ENCODE data around the gene RAP1GAP.

Gene RAP1GAP

DNA sequence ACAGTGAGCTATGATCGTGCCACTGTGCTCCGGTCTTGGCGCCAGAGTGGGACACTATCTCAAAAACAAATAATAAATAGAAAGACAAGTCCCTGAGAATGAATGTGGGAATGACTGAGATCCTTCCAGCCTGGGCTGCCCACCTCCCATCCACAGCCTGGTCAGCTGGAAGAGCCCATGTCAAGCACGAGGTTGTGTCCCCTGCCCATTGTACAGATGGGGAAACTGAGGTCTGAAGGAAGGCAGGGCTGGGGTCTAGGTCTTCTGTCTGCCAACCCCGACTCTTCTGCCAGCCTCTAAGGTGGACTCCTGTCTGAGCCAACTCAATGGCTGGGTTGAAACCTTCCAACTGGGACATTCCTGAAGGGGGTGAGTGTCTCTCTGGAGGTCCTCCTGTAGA, 79.5 kb downstream of the RAP1GAP start:
- no peak for DNase-seq

DNA sequence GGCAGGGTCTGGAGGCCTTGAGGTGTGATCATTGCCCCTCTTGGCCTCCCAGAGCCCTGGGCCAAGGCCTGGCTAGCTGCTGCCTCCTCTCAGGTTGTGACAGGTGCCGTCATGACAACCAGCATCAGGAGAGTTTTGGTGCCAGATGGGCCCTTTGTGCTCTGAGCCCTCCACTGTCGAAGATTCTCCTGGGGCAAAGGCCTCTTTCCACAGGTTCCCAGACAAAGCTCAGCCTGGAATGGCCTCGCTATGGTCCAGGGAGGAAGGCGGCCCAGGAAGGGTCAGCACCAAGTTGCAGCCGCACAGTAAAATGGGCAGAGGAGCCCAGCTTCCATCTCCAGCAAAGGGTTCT, 81.6 kb downstream of the RAP1GAP start:
- no peak for DNase-seq

DNA sequence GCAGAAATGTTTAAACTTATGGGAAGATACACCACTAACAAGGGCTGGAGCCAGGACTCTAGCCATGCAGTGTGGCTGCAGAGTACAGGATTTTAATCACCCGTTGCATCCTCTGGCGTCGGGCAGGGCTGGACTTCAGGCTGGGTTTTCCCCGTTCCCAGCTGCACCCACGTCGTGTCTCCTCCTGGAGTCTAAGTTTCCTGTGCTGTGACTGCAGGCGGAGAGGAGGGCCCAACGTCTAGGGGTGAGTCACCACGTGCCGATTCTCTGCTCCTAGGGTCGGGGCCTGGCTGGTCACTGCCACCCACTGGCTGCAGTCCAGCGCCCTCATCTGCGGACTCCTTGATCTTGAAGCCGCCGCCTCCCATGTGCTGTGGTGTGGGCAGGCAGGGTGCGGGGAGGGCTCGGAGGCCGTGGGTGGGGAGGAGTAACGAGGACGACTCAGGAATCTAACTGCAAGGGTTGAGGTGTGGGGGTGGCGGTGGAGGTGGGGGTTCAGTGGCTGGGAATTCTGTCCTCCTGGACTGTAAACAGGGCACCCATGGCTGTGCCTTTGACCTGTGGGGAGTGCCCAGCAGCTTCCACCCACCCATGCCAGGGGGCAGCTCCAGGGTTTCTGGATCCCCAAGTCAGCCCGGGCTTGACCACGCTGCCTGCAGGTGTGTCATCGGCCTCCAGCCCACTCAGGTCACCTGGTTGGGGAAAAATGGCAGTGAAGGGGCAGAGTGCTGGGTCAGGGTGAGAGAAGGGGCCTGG, 82.1 kb downstream of the RAP1GAP start:
- DNase-seq: peak; percentile 74

DNA sequence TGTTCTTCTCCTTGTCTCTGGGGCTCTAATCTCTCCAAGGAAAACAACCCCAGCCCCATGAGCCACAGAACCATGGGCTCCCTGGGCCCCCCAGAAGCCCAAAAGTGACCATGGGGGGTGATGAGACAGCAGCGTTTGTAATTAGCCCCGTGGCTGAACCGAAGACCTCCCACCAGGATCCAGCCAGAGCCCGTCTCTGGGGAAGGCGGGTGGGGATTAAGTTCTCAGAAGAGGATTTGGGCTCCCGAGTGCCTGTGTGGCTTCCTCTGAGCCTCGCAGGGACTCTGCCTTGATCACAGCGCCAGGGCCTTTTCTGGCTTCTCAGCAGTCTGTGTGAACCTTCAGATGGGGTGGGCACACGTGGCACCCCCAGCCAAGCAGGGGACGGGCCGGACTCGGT, 82.9 kb downstream of the RAP1GAP start:
- no peak for DNase-seq

DNA sequence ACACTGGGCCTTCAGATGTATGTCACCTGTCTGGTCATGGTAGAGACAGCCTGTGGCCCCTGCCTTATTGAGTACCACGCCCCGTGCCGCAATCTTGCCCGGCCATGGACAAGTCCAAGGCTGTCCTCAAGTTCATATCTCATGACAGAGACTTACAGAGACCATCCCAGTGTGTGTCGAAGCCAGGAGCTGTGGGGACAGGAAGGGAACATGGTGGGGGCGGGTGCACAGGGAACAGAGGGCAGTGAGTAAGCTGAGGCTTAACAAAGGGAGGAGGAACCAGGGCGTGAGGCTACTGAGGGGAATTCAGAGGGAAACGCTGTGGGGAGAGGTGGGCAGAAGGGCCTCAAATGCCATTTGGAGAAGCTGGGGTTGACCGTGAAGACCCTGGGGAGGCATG, 84.1 kb downstream of the RAP1GAP start:
- DNase-seq: no peak

DNA sequence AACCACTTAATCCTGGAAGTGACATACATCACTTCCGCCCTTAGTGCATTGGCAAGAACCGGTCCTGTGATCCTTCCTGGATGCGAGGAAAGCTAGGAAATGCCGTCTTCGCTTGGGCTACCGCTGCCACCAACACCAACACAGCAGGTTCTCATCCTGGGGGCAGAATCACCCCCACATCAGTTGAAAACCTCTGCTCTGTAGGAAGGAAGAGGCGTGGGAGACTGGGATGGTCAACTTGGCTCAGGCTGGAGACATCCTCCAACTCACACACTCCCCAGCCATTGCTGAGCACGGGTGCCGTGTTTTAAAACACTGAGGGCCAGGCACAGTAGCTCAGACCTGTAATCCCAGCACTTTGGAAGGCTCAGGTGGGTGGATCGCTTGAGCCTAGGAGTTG, 85.1 kb downstream of the RAP1GAP start:
- no peak for DNase-seq

DNA sequence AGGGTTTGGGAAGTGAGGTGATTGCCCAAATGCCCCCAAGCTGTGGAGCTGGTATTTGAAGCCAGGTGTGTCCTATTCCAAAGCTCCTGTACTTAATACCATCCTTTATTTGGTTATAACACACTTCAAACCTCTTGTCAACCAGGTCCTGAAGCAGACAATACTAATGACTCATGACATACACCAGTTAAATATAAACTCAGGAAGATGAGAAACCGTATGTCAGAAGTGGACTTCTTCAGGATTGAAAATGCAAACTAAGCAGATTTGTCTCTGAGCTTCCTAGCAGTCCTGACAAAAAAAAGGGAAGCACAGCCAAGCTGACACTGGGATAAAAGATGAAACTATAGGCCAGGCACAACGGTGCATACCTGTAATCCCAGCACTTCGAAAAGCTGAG, 89.4 kb downstream of the RAP1GAP start:
- DNase-seq: no peak

DNA sequence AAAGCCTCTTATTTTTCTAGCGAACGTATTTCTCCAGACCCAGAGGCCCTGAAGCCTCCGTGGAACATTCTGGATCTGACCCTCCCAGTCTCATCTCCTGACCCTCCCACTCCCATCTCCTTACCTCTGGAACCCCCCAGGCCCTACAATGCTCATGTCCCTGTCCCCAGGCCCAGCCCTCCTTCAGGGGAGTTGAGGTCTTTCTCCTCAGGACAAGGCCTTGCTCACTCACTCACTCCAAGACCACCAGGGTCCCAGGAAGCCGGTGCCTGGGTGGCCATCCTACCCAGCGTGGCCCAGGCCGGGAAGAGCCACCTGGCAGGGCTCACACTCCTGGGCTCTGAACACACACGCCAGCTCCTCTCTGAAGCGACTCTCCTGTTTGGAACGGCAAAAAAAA, 91.2 kb downstream of the RAP1GAP start:
- no peak for DNase-seq

DNA sequence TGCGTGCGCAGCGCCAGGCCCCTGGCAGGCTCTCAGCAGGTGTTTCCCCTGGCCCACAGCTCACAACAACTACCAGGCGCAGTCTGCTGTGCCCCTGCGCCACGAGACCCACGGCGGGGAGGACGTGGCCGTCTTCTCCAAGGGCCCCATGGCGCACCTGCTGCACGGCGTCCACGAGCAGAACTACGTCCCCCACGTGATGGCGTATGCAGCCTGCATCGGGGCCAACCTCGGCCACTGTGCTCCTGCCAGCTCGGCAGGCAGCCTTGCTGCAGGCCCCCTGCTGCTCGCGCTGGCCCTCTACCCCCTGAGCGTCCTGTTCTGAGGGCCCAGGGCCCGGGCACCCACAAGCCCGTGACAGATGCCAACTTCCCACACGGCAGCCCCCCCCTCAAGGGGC, 91.8 kb downstream of the RAP1GAP start:
- no peak for DNase-seq

DNA sequence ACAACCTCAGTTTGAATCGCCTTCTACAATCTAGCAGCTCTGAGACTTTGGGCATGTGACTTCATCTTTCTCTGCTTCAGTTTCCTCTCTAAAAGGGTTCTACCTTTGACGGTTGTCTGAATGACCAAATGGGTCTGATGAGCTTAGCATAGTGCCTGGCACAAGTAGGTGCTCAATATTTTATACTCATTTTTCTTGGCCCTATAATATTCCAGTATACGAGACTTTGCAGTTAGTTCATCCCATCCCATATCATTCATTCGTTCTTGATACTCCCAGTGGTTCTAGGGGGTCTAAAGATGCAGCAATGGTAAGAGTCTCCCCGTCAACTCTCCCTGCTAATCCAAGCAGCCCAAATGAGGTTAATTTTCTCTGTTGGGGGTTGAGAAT, 92.4 kb downstream of the RAP1GAP start:
- no peak for DNase-seq

DNA sequence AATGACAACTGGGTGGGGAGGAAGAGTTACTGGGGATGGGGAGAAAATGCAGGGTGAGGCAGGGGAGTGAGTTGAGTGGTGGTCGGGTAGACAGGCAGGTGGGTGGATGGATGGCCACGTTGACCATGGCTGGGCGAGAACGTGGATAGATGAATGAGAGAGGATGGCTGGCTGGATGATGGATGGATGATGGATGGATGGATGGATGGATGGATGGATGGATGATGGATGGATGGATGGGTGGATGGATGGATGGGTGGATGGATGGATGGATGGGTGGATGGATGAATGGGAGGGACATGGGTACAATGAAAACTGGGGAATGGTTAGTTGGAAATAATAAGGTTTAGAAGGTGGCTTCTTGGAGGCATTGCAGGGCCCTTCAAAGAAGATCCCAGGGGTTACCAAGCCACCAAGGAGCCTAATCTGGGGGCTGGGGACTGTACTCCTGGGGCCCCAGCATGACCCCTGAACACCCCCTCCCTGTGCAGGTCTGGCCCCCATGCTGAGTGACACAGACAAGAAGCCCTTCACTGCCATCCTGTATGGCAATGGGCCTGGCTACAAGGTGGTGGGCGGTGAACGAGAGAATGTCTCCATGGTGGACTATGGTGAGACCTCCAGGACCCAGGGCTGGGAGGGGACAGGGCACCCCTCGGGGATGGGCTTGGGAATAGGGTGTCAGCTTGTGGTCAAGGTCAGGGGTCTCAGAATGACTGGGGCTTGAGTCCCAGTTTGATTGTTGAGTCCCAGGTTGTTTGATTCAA, 92.9 kb downstream of the RAP1GAP start:
- DNase-seq: no peak

DNA sequence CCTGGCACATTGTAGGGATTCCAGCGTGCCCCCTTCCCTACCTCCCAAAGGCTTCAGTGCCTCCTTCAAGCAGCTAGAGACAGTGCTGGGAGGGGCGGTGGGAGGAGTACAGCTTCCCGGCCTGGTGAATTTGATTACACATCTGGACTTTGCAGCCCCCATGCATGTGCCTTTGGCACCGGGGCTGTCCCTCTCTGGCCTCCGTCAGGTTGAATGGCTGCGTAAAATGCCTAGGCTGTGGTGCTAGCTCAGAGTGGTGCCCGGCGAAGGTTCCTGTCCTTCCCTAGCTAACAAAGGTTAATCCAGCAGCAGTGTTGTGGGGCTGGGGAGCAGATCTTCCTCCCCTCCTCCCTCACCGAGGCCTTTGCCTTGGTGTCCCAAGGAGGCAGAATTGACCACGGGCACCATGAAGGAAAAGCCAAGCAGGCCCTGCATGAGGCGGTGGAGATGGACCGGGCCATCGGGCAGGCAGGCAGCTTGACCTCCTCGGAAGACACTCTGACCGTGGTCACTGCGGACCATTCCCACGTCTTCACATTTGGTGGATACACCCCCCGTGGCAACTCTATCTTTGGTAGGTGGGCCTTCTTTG, 93.7 kb downstream of the RAP1GAP start:
- no peak for DNase-seq

DNA sequence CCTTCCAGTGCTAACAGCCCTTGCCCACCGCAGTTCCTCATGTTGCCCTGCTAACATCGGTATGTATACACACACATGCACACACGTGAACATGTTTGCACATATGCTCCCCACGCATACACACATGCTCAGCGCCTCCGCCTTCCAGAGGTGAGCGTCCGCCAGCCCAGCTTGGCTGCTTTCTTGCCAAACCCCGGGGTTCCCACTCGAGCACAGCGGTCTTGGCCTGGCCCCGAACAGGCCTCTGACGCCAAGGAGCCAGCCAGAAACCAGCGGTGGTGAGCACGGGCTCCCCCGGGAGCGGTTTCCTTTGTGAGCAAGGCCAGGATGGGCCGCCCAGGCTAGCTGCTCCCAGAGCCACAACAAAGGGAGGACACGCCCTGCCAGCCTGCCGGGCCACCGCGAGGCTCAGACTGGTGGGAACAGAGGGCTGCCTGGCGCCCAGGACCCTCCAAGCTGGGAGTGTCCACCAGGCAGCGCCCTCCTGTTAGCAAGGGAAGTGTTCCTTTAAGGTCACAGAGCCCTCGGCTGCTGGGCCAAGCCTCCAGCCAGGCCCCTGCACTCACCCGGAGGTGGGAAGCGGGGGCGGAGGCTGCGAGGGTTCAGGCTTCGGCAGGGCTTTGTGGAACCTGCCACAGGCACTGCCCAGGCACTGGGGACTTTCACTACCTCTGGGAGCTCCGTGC, 94.5 kb downstream of the RAP1GAP start:
- DNase-seq: peak; percentile 59

DNA sequence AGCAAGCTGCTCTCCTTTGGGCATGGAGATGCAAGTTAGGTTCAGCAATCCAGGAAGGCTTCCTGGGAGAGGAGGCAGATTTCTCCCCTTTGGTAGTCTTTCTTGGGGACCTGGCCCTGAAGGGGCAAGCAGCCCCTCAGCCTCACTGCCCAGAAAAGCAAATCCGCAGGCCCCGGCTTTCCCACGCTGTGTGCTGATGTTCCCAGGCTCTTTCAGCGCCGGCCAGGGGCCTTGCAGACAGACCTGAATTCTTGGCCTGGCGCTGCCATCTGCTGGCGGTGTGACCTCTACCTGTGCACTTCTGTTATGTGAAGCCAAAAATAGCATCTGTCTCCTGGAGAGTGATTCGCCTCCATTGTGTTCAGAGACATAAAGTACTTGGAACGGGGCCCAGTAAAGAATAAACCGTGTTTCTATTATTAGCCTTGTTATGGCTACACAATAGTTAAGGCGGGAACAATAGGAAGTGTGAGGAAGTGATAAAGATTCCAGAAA, 95.1 kb downstream of the RAP1GAP start:
- peak; percentile 87 for DNase-seq

DNA sequence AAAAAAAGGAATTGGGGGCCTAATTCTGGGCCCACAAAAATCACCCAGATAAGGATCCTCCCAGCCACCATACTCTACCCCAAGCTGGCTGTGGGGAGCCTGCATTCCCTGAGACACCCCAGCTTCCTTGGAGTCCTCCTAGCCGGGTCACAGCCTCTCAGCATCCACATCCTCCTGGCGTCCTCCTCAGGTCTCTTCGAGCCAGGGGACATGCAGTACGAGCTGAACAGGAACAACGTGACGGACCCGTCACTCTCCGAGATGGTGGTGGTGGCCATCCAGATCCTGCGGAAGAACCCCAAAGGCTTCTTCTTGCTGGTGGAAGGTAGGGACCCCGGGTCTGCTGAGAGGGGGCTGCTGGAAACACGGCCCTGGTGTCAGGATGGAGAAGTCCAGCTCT, 95.7 kb downstream of the RAP1GAP start:
- DNase-seq: no peak

DNA sequence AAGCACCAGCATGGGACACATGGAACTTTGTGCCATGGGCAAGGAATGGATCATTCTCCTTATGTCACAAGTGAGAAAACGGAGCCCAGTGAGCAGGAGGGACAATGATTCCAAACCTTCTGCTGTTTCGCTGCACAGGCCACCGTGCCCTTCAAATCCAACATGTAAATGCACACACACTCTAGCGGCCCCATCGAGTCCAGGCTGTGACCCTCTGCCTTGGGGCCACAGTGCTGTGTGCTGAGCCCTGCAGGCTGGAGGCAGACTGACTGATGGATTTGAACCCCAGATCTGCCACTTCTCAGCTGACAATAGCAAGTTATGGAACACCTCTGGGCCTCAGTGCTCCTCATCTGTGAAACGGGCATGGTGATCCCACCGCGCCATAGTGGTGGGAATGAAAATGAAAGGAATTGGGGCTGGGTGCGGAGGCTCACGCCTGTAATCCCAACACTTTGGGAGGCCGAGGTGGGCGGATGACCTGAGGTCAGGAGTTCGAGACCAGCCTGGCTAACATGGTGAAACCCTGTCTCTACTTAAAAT, 96.4 kb downstream of the RAP1GAP start:
- DNase-seq: no peak

DNA sequence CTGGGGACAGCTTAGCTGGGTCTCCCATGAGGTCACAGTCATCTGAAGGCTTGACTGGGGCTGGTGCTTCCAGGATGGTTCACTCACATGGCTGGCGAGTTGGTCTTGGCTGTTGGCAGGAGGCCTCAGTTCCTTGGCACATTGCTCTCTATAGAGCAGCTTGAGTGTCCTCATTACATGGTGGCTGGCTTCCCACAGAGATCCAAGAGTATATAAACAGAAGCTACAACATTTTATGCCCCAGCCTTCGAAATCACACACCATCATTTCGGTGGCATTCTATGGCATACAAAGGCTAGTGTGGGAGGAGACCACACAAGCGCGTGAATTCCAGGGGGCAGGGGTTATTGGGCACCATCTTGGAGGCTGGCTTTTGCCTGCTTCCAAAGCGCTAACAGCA, 96.9 kb downstream of the RAP1GAP start:
- DNase-seq: no peak

DNA sequence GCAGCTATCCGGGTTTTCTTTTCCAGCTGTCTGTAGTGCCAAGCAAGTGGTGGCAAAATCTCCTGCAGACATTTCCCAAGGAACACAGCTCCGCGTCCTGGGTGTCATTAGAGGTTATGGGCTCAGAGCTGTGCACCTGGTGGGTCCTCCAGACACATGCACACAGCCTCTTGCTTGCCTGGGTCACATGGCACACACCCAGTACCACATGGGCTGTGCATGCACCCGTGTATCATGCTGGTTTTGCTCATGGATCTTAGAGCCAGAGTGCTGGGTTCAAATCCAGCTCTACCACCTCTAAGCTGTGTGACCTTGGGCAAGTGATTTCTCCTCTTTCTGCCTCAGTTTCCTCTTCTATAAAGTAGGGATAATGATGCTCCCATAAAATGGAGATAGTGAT, 98.3 kb downstream of the RAP1GAP start:
- DNase-seq: no peak

DNA sequence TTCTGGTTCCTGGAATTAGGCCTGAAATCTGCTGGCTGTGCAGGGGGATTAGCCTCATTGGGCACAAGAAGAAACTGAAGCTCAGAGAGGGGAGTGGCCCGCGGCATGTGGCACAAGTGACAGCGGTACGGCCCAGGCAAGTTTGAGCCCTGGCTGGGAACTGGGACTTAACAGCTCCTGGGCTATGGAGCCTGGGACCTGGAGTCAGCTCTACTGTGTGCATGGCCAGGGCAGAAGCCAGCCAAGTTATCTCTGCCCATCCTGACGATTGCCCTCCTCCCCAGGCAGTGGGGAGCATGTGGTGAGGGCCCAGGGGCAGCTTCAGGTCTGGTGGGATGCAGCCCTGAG, 98.7 kb downstream of the RAP1GAP start:
- DNase-seq: no peak

DNA sequence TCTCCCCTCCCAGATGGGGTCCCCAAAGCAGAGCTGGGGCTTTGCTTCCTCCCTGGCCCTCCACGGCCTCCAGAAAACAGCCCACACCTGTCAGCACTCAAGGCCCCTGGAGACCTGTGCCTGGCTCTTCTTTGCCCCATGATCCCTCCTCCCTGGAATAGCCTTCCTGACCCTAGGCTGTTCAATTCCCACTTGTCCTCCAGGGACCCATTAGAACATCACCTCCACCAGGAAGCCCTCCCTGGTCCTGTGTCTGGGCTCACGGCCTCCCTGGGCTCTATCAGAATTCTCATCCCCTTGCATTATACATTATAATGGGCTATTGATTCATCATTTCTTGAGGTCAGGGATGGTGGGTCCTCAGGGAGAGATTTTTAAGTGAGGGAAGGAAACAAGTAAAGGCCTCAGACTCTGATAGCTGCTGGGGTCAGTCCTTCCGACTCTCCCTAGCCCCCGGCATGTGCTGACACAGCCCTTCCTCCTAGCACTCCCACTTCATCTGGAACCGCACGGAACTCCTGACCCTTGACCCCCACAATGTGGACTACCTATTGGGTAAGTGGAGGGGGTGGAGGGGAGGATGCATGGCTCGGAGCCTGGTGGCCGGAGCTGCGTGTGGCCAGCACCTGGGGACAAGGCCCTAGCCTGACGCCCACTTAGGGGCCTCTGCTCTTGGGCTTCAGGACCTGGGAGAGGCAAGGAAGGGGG, 99.2 kb downstream of the RAP1GAP start:
- no peak for DNase-seq

DNA sequence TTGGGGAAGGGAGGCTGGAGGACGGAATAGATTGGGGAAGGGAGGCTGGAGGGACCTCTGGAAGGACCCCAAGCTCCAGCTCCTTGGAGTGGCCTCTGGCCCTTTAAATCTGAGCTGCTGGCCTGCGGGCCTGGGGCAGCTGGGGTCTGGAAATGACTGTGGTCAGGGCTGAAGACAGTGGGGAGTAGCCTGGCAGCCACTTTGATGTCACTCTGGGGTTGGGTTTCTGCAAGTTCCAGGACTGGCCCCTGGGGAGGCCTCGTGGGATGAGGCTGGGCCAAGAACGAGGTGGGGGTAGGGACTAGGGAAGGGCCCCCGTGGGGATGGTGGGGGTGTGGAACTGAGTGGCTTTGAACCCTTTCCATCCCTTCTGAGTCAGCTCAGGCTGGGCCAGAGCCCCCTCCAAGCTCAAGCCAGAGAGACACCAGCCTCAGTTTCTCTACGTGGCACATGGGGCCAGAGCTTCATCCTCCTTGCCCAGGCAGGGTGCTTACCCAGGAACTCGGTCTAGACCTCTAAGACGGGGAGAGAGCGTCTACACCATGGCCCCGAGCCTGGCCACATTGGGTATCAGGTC, 100.3 kb downstream of the RAP1GAP start:
- DNase-seq: peak; percentile 51

DNA sequence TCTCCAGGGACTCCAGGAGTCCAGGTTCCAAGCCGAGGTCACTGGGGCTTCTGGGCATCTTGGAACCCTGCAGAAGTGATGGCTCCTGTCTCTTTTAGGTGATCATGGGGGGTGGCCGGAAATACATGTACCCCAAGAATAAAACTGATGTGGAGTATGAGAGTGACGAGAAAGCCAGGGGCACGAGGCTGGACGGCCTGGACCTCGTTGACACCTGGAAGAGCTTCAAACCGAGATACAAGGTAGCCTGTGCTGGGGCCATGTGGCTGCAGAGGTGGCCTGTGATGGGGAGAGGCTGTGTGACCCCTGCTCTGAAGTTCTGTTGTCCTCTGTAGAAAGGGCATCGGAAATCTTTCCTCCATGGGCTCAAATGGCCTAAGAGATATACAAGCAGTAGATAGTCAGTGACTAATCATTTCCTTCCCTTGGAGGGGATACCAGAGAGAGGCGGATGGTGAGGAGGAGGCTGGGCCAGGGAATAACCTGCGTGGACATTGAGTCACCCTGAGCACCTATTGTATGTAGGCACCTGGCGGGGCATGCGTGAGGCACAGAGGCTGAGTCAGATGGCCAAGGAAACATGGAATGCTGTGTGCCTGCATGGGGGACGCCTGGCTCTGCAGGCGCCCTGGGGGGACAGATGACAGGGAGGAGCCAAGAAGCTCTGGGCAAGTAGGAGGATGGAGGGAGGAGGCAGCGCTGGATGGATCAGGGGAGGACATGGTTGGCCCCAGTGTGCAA, 101.0 kb downstream of the RAP1GAP start:
- peak; percentile 41 for DNase-seq
